ENCODE results near the gene ARL14EP.

The ARL14EP gene

GRCh38 chr11:30322826-30323710 is at the start of gene ARL14EP:
Gene ARL14EP (plus strand): TSS chr11:30323104. CDS start chr11:30330949, 7,845 bp downstream.
- peak; percentile 95 for DNase-seq

GRCh38 chr11:30277176-30277575 is 45.7 kb upstream of the ARL14EP start:
- no peak for DNase-seq

- no peak for DNase-seq
Observed at GRCh38 chr11:30279796-30280195, 43.1 kb upstream of the ARL14EP start.

GRCh38 chr11:30281476-30282288 is 41.2 kb upstream of the ARL14EP start:
- DNase-seq = no peak

- DNase-seq = no peak
Observed at GRCh38 chr11:30282289-30282631, 40.6 kb upstream of the ARL14EP start.

- no peak for DNase-seq
Observed at GRCh38 chr11:30284836-30285235, 38.1 kb upstream of the ARL14EP start.

- DNase-seq = no peak
Observed at GRCh38 chr11:30285416-30286121, 37.3 kb upstream of the ARL14EP start.

GRCh38 chr11:30291331-30291730 is 31.6 kb upstream of the ARL14EP start:
- no peak for DNase-seq

- no peak for DNase-seq
Observed at GRCh38 chr11:30292545-30292944, 30.4 kb upstream of the ARL14EP start.

- no peak for DNase-seq
Observed at GRCh38 chr11:30295178-30295885, 27.6 kb upstream of the ARL14EP start.

GRCh38 chr11:30304620-30305019 is 18.3 kb upstream of the ARL14EP start:
- no peak for DNase-seq

GRCh38 chr11:30310623-30311022 is 12.3 kb upstream of the ARL14EP start:
- DNase-seq = no peak

- DNase-seq = no peak
Observed at GRCh38 chr11:30311189-30311588, 11.7 kb upstream of the ARL14EP start.

- no peak for DNase-seq
Observed at GRCh38 chr11:30312243-30312642, 10.7 kb upstream of the ARL14EP start.

GRCh38 chr11:30313580-30313979 is 9.3 kb upstream of the ARL14EP start:
- no peak for DNase-seq

GRCh38 chr11:30314625-30315024 is 8.3 kb upstream of the ARL14EP start:
- no peak for DNase-seq

GRCh38 chr11:30316237-30316636 is 6.7 kb upstream of the ARL14EP start:
- no peak for DNase-seq

- no peak for DNase-seq
Observed at GRCh38 chr11:30317030-30317429, 5.9 kb upstream of the ARL14EP start.

GRCh38 chr11:30321321-30321720 is 1.6 kb upstream of the ARL14EP start:
- no peak for DNase-seq

- no peak for DNase-seq
Observed at GRCh38 chr11:30322191-30322590, 713 bp upstream of the ARL14EP start.

GRCh38 chr11:30326114-30326778 is 3.3 kb downstream of the ARL14EP start:
- no peak for DNase-seq

GRCh38 chr11:30326906-30327305 is 4.0 kb downstream of the ARL14EP start:
- no peak for DNase-seq

Measured in DMS153 (cell line).